ENCODE data around the gene CFAP99. TPM values are rescaled to one million over a fixed set of nuclear protein-coding genes. Genes with fewer than 3 reads are reported as not detected.

The CFAP99 gene
- total RNA-seq, 1 donor from 2014 or later = 0.30 TPM

DNA sequence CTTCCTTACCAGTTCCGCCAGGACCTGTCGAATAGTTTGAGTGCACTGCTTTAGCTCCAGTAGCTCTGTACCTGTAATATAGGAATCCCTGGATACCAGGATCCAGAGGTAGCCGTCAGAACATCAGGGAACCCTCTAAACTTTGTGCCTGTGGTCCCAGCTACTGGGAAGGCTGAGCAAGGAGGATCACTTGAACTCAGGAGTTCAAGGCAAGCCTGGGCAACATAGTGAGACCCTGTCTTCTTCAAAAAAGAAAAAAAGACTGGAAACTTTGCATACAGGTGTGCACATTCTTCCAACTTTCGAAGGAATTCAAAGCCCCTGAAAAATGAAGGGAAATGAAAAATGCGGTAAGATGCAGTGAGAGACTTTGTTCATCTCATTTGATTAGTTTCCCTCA lies 85.1 kb downstream of the CFAP99 start:
- no peak for DNase-seq (ENCODE audit: low read depth)

- no peak for DNase-seq (ENCODE audit: low read depth)
Measured at GRCh38 chr4:2507259-2507658, 88.5 kb downstream of the CFAP99 start.

DNA sequence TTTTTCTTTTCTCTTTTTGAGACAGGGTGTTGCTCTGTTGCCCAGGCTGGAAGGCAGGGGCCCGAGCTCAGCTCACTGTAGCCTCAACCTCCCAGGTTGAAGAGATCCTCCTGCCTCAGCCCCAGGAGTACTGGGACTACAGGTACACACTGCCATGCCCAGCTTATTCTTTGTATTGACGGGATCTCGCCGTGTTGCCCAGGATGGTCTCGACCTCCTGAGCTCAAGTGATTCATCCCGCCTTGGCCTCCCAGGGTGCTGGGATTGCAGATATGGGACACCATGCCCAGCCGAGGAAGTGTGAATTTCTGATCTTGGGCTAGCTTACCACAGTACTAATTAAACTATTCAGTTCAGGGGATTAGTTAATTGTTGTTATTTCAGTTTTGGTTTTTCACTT lies 89.1 kb downstream of the CFAP99 start:
- DNase-seq (ENCODE audit: low read depth) = no peak

DNA sequence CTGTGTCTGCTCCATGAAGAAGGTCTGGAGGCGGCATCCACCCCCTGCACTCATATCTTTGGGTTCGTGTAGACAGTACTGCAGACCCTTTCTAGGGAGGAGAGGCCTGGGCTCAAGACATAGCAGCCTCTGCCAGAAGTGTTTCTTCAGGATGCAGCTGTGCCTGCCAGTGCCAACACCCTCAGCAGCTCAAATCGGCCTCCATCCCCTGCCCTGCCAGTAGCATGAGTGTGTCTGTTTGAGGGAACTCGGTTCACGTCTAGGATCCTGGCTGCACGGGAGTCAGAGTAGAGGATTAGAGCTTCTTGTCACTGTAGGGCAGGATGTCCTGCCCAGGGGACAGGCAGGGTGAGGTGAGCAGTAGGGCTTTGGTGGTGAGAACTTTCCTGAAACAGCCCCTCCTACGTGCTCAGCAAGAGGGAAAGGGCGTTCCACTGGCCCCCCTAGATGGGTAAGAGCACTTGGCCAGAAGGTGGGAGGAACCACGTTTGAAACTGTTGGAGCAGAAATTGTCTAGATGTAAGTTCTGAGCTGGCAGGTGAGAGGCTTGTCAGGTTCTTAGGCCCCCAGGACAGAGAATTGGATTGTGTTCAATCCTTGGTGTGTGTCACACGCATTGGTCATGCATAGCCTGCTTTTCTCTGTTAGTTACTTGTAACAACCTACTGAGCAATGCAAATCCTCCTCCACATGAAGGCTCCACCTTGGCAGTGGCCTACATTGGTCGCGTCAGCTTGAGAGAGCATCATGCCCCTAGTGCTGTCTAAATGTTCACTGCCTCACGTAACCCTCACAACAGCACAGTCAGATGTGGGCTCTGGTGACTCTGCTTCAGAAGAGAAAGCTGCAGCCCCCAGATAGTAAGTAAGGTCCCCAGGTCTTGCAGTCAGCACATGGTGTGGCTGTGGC lies 91.8 kb downstream of the CFAP99 start:
- DNase-seq (ENCODE audit: low read depth) = no peak

- no peak for DNase-seq (ENCODE audit: low read depth)
Measured at GRCh38 chr4:2511645-2512131, 92.9 kb downstream of the CFAP99 start.

Other genes with a start within 250 kb of the CFAP99 start
- 6.9 and 12.6 TPM in 2 replicates for gene HAUS3, start 176.8 kb upstream of the CFAP99 start, total RNA-seq
- 1.2 and 5.5 TPM in 2 replicates for gene POLN, start 176.8 kb upstream of the CFAP99 start, total RNA-seq
- 41.0 and 102 TPM in 2 replicates for gene MXD4, start 156.8 kb upstream of the CFAP99 start, total RNA-seq
- gene ZFYVE28, start 310 bp upstream of the CFAP99 start, total RNA-seq = 3.0 and 9.2 TPM in 2 replicates
- 74.7 and 139 TPM in 2 replicates for gene RNF4, start 50.2 kb downstream of the CFAP99 start, total RNA-seq
- gene FAM193A, start 117.7 kb downstream of the CFAP99 start, total RNA-seq = 6.1 and 29.2 TPM in 2 replicates

Measured in renal cortical epithelial cell (primary cell).